ENCODE measurements around the gene IL17A.
"Not testable (repeated sequence)": the region's sequence is repeated elsewhere in the genome, so short reads cannot be mapped to it uniquely, and the experiment has no call there.

IL17A gene

DNA sequence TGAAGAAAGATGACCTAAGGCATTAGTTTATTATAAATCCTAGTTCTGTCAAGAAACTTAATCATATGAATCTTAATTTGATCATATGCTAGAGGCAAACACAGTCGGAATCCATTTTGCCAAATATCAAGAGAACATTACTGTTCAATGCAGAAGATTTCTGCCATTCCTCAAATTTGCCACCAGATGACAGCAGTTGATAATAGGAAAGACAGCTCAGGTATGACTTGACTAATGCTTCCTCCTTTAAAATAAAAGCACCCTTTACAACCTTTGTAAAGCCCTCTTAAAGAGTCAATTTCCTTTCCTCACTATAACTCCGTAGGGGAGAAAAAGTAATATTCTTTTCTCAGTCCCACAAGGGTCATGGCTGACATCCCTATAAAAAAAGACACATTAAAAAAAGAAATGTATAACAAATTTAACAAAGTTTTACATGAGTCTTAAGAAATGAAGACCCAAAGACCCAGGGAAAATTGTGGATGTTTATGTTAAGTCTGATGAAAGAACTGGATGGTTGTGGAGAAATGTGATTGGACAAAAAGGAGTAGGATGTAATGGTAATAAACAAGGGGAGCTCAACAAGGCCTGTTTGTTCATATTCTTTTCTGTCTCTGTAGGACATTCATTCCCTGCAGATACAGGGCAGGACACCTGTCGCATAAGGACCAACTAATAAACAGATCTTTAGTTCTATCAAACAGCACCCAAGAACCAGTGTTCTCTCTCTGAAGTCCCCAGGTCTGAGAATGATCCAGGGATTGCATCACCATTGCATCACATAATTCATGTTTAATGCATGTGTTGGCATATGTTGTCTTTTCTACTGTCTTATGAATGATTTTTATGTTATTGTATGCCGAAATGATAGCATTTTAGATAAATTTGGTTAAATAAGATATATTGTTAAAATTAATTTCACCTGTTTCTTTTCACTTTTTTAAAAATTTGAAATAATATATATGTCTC, 23.0 kb upstream of the IL17A start:
- peak; percentile 17 for DNase-seq (ENCODE audit: low read depth, low spot score)

DNA sequence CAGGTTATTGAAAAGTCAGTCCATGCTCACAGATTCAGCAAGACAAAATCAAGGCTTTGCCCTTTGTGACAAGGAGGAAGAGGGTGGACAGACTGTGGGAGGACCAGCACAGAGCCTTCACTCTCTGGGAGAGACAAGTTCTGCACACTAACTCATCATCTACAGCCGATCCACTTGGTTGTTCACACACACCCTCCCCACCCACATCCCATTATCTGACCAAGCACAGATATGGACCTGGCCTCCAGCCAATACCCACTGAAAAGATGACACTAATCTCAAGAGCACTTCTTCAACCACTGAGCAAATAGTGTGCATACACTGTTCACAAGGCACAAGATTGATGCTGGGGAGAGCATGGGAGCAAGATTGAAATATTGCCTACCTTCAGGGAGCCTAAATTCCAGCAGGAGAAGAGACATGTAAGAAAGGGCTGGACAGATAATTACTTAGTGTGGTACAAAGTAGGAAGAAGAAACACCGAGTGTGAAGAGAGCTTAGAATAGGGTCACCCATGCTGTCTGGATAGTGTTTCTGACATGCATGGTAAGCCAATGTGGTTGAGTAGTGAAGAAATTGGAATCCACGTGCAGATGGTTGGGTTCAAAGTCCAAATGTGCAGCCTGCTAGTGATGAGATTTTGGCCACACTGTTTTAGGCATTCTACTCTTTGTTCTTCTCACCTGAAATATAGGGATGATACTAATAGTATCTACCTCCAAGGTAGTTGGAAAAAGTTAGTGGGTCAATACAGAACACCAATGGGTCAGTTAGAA, 21.7 kb upstream of the IL17A start:
- DNase-seq (ENCODE audit: low read depth, low spot score), result no peak

DNA sequence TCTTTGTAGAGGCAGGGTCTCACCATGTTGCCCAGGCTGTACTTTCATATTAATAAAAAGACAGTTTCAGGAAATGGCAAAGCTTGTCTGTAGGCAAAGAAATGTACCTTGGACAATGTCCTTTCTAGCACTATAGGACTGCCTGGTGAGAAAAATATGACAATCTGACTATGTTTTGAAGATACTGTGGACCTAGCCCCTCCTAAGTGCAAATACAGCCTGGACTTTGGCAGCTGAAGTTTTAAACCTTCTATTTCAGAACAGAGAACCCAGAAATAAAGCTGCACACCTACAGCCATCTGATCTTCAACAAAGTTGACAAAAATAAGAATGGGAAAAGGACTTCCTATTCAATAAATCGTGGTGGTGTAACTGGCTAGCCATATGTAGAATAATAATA, 18.9 kb upstream of the IL17A start:
- DNase-seq (ENCODE audit: low read depth, low spot score), result no peak

GRCh38 chr6:52168351-52168750, 17.8 kb upstream of the IL17A start:
- DNase-seq (ENCODE audit: low read depth, low spot score), result not testable (repeated sequence)

GRCh38 chr6:52174118-52174517, 12.1 kb upstream of the IL17A start:
- DNase-seq (ENCODE audit: low read depth, low spot score), result no peak

GRCh38 chr6:52176550-52176949, 9.6 kb upstream of the IL17A start:
- no peak for DNase-seq (ENCODE audit: low read depth, low spot score)

DNA sequence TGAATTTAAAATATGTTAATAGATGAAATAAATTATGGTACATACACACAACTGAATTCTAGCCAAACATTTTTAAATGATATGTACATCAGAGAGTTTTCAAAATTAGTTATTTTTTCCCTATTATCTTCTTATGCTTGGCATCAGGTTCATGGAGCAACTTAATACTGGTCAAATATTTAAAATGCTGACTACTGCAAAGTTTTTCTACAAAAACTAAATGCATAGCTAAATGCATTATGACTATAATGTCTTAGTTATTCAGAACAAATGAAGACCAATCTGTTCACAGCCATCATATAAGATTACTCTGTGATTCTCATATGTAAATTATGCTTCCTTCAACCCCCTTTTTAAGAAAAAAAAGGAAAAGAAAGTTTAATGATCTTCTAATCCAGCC, 8.2 kb upstream of the IL17A start:
- no peak for DNase-seq (ENCODE audit: low read depth, low spot score)

DNA sequence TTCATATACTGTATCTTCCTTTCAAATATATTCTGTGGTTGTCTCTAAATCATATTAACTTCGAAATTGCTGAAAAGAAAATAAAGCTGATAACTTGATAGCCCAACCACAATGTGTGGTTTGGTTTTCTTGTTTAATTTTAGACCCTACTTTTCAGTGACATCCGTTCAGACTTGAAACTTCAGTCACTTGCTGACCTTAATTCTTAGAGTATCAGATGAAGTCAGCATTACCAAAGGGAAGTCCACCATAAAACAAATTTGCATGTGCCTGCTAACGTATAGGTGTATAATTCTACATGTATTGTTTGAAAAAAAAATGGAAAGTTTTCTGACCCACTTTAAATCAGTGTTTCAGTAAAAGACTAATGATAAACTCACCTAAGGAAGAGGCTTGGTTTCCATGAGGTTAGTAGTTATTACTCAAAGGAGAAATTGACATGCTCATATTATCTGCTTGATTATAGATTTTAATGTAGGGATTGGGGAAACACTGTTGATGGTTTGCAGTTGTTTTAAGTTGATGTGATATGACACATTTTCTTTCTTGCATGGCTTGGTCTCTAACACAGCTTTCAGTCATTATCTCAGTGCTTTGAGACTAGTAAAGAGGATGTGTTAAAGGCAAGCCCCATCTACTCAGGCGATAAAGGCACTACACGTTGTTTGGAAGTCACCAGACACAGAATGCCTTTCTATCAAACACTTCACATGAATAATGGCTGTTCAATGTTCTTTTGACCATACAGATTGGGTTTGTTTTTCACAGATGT, 5.2 kb upstream of the IL17A start:
- no peak for DNase-seq (ENCODE audit: low read depth, low spot score)

GRCh38 chr6:52183131-52183713, 3.0 kb upstream of the IL17A start:
- DNase-seq (ENCODE audit: low read depth, low spot score), result no peak

GRCh38 chr6:52186480-52186879, 305 bp downstream of the IL17A start:
- DNase-seq (ENCODE audit: low read depth, low spot score), result no peak

GRCh38 chr6:52187098-52187497, 923 bp downstream of the IL17A start:
- DNase-seq (ENCODE audit: low read depth, low spot score), result no peak

GRCh38 chr6:52189974-52190373, 3.8 kb downstream of the IL17A start:
- no peak for DNase-seq (ENCODE audit: low read depth, low spot score)

GRCh38 chr6:52190409-52190808, 4.2 kb downstream of the IL17A start:
- no peak for DNase-seq (ENCODE audit: low read depth, low spot score)

GRCh38 chr6:52191824-52192223, 5.6 kb downstream of the IL17A start:
- DNase-seq (ENCODE audit: low read depth, low spot score), result no peak

- DNase-seq (ENCODE audit: low read depth, low spot score), result no peak
Observed at GRCh38 chr6:52195886-52196285, 9.7 kb downstream of the IL17A start.

- not testable (repeated sequence) for DNase-seq (ENCODE audit: low read depth, low spot score)
Observed at GRCh38 chr6:52200088-52200487, 13.9 kb downstream of the IL17A start.

DNA sequence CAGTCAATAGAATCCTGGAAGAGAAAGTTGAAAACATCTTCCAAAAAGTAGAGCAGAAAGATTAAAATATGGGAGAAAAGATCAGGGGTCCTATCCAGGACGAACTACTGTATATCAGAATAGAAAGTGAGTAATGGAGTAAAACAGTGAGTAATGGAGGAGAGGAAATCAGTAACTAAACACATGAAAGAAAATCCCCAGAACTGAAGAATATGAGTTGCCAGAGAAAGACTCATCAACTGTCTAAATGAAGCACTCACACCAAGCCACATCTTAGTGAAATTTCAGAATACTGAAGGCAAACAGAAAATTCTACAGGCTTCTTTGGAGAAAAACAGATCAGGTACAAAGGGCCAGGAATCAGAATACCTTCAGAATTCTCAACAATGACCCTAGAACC, 14.9 kb downstream of the IL17A start:
- DNase-seq (ENCODE audit: low read depth, low spot score), result no peak

- no peak for DNase-seq (ENCODE audit: low read depth, low spot score)
Observed at GRCh38 chr6:52201493-52201892, 15.3 kb downstream of the IL17A start.

DNA sequence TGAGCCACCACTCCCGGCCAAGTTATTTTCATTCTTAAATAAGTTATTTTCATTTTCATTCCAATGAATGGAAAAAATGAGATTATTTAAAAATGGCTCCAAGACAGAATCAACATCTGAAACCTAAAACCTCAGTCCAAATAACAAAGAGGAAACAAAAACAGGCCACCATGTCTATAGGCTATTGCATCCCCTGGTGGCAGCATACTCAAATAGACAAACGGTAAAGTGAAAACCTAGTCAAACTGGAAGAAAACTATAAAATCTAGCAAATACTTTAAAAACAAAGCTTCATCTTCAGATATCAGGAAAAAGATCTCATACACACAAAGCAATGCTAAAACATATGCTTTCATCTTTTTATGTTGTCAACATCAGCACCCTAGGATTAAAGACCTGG, 20.9 kb downstream of the IL17A start:
- no peak for DNase-seq (ENCODE audit: low read depth, low spot score)

DNA sequence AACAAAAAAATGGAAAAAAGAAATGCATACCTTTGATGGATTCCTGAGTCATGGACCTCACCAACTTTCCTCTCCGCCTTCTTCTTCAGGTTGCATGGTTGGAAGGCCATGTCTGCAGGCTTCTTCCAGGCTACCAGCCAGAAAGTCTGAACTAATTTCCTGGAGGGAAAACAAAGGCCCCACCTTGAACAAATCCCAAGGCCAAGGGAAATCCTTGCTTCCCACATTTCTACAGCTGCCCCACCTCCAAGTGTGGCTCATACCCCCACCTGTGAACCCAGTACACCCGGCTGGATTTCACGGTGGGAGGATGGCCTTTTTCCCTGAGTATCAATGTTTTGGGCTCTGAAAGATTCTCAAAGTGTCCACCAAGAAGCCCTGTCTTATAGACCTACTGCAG, 22.4 kb downstream of the IL17A start:
- no peak for DNase-seq (ENCODE audit: low read depth, low spot score)

GRCh38 chr6:52209770-52210169, 23.6 kb downstream of the IL17A start:
- DNase-seq (ENCODE audit: low read depth, low spot score), result no peak

- no peak for DNase-seq (ENCODE audit: low read depth, low spot score)
Observed at GRCh38 chr6:52210227-52210626, 24.1 kb downstream of the IL17A start.

All from astrocyte of the hippocampus (primary cell).